ENCODE data around the gene STARD10. TPM values are rescaled to one million over a fixed set of nuclear protein-coding genes. Genes with fewer than 3 reads are reported as not detected.

STARD10 gene
- total RNA-seq, 4 donors from 2014 or later: 42.2 to 83.1 (median 49.4) TPM

DNA sequence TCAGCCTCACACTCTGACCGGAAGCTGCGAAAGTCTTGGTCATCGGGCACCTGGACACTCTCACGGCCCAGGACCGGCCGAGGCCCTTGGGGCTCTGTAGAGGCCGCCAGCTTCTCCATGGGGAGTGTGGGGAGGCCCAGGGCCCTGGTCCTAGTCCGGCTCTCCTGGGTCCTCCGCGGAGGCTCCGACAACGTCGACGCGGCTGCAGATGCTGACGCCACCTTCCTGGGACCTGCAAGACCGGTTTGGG is 12.9 kb downstream of the STARD10 start:
- Histone ChIP-seq H3K27me3 (no peaks in the 10 kb centered on the region), H3K36me3 (peaks cover 0 to 13% (median 0%) of the 10 kb centered on the region in 3 donors), H3K27ac (peak overlapping the region; percentile 67 to 88 (median 82)), H3K4me3 (peak overlapping the region; percentile 58 to 88 (median 84)), H3K9me3 (no peaks in the 10 kb centered on the region), H3K4me1 (peaks cover 26 to 66% (median 38%) of the 10 kb centered on the region in 3 donors)
- intact Hi-C loops (cut with DNase I): no loop called here
- TF ChIP-seq, protein P1, sequence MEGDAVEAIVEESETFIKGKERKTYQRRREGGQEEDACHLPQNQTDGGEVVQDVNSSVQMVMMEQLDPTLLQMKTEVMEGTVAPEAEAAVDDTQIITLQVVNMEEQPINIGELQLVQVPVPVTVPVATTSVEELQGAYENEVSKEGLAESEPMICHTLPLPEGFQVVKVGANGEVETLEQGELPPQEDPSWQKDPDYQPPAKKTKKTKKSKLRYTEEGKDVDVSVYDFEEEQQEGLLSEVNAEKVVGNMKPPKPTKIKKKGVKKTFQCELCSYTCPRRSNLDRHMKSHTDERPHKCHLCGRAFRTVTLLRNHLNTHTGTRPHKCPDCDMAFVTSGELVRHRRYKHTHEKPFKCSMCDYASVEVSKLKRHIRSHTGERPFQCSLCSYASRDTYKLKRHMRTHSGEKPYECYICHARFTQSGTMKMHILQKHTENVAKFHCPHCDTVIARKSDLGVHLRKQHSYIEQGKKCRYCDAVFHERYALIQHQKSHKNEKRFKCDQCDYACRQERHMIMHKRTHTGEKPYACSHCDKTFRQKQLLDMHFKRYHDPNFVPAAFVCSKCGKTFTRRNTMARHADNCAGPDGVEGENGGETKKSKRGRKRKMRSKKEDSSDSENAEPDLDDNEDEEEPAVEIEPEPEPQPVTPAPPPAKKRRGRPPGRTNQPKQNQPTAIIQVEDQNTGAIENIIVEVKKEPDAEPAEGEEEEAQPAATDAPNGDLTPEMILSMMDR (IDR thresholded peaks at IDR 0.05): no peak
- TF ChIP-seq POLR2A (IDR thresholded peaks at IDR 0.05): no peak
- WGBS, 2 donors: no CpG with 5 or more reads among the region's 17 CpGs
- no peak for DNase-seq

DNA sequence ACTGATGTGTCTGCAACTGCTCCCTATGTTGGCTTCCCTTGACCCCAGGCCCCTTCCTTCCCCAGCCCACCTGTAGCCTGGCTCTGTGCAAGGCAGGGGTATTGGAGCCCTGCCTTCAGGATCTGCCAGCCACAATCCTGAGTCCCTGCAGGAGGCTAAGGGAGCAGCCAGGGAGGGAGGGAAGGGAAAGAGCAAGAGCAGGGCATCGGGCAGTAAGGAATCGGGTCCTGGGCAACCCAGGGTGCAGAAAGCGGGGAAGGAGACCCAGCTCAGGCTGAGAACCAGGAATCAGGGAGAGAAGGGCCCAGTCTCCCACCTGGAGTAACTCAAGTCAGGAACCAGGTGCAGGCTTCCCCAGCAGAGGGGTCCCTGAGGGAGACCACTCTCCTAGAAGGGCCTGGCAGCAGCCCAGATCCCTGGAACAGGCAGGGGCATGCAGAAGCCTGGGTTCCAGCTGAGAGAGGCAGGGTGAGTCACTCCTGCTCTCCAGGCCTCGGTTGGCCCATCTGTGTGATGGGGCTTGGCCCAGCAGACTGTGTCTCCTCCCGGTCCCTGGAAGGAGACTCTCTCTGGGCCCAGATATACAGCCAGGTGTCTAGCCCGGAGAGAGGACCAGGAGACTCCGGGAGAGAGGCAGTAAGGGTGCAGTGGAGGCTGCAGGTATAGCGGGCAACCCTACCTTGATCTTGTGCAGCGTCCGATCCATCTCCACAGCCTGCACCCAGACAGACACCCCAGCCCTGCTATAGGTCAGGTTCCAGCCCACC is 13.4 kb downstream of the STARD10 start:
- no peak for DNase-seq
- 55% methylated on average over 4 of the region's 10 CpGs; no CpG with 5 or more reads in 1 of the 2 donors for WGBS, 2 donors
- Histone ChIP-seq H3K27me3 (no peaks in the 10 kb centered on the region), H3K4me1 (peaks cover 26 to 66% (median 38%) of the 10 kb centered on the region in 3 donors), H3K27ac (peak overlapping the region; percentile 67 to 88 (median 82)), H3K9me3 (no peaks in the 10 kb centered on the region), H3K36me3 (peaks cover 0 to 13% (median 0%) of the 10 kb centered on the region in 3 donors), H3K4me3 (peak overlapping the region; percentile 58 to 88 (median 84))
- intact Hi-C loops (cut with DNase I): no loop called here
- no peak for TF ChIP-seq POLR2A (IDR thresholded peaks at IDR 0.05)
- TF ChIP-seq, protein P1 (IDR thresholded peaks at IDR 0.05): no peak

DNA sequence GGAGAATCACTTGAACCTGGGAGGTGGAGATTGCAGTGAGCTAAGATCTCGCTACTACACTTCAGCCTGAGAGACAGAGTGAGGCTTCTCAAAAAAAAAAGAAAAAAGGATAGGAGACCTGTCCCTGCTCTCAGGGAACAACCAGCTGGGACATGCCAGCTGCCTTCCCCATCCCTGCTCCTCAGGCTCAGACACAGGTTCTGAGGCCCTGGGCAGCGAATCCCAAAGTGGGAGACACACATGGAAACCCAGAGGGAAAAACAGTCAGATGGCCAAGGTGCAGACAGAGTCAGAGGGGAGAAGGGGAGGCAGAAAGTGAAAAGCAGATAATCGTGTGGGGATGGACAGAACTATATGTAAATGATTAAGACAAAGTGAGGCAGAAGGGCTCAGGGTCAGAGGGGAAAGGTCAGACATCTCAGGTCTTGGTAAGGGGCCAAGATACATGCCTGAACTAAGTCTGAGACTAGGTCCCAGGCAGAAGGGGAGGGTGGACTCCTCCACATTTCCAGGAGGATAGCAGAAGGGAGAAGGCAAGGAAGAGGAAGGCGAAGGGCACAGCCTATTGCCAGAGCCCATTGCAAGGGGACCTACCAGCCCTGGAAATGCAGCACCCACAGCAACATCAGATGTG is 14.2 kb downstream of the STARD10 start:
- 71 to 80% methylated on average over 4 of the region's 4 CpGs for WGBS, 2 donors
- TF ChIP-seq, protein P1 (IDR thresholded peaks at IDR 0.05): no peak
- no peak for TF ChIP-seq POLR2A (IDR thresholded peaks at IDR 0.05)
- Histone ChIP-seq H3K36me3 (peaks cover 0 to 13% (median 0%) of the 10 kb centered on the region in 3 donors), H3K9me3 (no peaks in the 10 kb centered on the region), H3K4me3 (peak overlapping the region in 2 of 4 donors; percentile 86 to 88), H3K27ac (no peak overlapping the region), H3K4me1 (peaks cover 26 to 73% (median 38%) of the 10 kb centered on the region in 3 donors), H3K27me3 (no peaks in the 10 kb centered on the region)
- intact Hi-C loops (cut with DNase I): no loop called here
- no peak for DNase-seq

DNA sequence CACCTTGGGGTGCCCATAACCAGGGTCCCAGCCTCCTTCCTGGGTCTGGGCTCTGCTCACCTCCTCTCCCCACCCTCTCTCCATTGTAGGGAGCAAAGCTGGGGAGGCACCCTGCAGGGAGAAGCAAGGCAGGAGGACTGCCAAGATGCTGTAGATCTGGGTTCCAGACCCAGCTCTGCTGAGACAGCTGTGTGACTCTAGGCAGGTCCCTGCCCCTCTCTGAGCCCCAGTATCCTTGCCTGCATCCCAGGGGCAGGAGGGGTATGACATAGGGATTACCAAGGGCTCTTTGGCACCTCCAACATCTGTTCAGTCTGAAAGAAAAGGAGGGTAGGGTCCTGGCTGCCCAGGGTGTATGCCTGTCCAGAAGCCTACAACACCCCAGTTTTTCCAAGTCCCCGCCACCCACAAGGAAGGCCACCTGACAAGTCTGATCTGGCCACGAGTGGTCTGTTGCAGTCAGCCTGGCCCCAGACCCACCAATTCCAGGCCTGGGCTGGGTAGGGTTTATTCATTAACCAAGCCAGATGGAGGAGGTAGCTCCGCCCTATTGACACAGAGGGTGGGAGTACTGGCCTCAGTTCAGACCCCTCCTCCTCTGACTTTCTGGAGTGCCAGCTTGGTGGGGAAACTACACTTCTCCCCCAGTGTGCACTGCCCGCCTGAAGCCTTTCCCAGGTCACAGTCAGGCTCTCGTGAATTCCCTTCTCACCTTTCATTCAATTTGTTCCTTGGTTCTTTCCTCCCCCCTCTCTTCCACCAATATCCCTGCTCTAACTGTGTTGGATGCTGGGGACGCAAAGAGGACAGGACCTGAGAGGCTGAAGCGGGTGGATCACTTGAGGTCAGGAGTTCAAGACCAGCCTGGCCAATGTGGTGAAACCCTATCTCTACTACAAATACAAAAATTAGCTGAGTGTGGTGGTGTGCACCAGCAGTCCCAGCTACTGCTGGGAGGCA is 15.0 kb downstream of the STARD10 start:
- WGBS, 2 donors: 95 to 98% methylated on average over 3 to 7 of the region's 7 CpGs

More for the DNA sequence above, 15.0 kb downstream of the STARD10 start:
- DNase-seq: no peak
- H3K9me3 ChIP-seq: no peaks in the 10 kb centered on the region
- H3K4me1 ChIP-seq: peaks cover 26 to 81% (median 39%) of the 10 kb centered on the region in 3 donors
- no peaks in the 10 kb centered on the region for H3K27me3 ChIP-seq
- intact Hi-C loops (cut with DNase I): no loop called here
- peaks cover 0 to 13% (median 0%) of the 10 kb centered on the region in 3 donors for H3K36me3 ChIP-seq
- no peak overlapping the region for H3K4me3 ChIP-seq
- TF ChIP-seq, protein P1 (IDR thresholded peaks at IDR 0.05): no peak
- no peak for TF ChIP-seq POLR2A (IDR thresholded peaks at IDR 0.05)
- H3K27ac ChIP-seq: no peak overlapping the region

All from esophagus squamous epithelium (tissue), 5 donors.